ENCODE data around the gene RFC3. TPM values are rescaled to one million over a fixed set of nuclear protein-coding genes. Genes with fewer than 3 reads are reported as not detected.
A peak's percentile ranks its signal among the peaks of the same experiment; 100 is the strongest.
"Not testable (repeated sequence)": the region's sequence is repeated elsewhere in the genome, so short reads cannot be mapped to it uniquely, and the experiment has no call there.

Gene RFC3
- total and polyA plus RNA-seq, 2 experiments from 2014 or later = 12.7 to 13.9 TPM

- H3K4me3 ChIP-seq = no peak overlapping the region
- H3K36me3 ChIP-seq = no peaks in the 10 kb centered on the region
- DNase-seq (ENCODE audit: low read depth in 1 of 2, low spot score in 1 of 2) = peak; percentile 25 to 73
- no peaks in the 10 kb centered on the region for H3K9me3 ChIP-seq (ENCODE audit: low read depth)
- H3K27ac ChIP-seq = no peak overlapping the region
- no peaks in the 10 kb centered on the region for H3K4me1 ChIP-seq (ENCODE audit: low read depth)
- TF ChIP-seq CTCF (IDR thresholded peaks at IDR 0.05; ENCODE audit: low read depth, low read length) = peak; percentile 62
- H3K27me3 ChIP-seq = no peaks in the 10 kb centered on the region
Observed at GRCh38 chr13:33799950-33800592, 17.9 kb upstream of the RFC3 start.

- no peak overlapping the region for H3K27ac ChIP-seq
- no peaks in the 10 kb centered on the region for H3K4me1 ChIP-seq (ENCODE audit: low read depth)
- H3K4me3 ChIP-seq = no peak overlapping the region
- H3K36me3 ChIP-seq = no peaks in the 10 kb centered on the region
- H3K27me3 ChIP-seq = no peaks in the 10 kb centered on the region
- TF ChIP-seq CTCF (IDR thresholded peaks at IDR 0.05; ENCODE audit: low read depth, low read length) = no peak
- DNase-seq (ENCODE audit: low read depth in 1 of 2, low spot score in 1 of 2) = no peak
- H3K9me3 ChIP-seq (ENCODE audit: low read depth) = no peaks in the 10 kb centered on the region
Observed at GRCh38 chr13:33800646-33801186, 17.2 kb upstream of the RFC3 start.

GRCh38 chr13:33806470-33807248, 11.3 kb upstream of the RFC3 start:
- no peak for TF ChIP-seq CTCF (IDR thresholded peaks at IDR 0.05; ENCODE audit: low read depth, low read length)
- no peaks in the 10 kb centered on the region for H3K27me3 ChIP-seq
- H3K4me1 ChIP-seq (ENCODE audit: low read depth) = no peaks in the 10 kb centered on the region
- DNase-seq (ENCODE audit: low read depth in 1 of 2, low spot score in 1 of 2) = no peak
- H3K9me3 ChIP-seq (ENCODE audit: low read depth) = no peaks in the 10 kb centered on the region
- H3K4me3 ChIP-seq = no peak overlapping the region
- no peaks in the 10 kb centered on the region for H3K36me3 ChIP-seq
- H3K27ac ChIP-seq = no peak overlapping the region

- not testable (repeated sequence) for H3K4me1 ChIP-seq (ENCODE audit: low read depth); H3K27ac ChIP-seq; H3K9me3 ChIP-seq (ENCODE audit: low read depth); H3K27me3 ChIP-seq; H3K36me3 ChIP-seq; DNase-seq (ENCODE audit: low read depth in 1 of 2, low spot score in 1 of 2); H3K4me3 ChIP-seq
Observed at GRCh38 chr13:33812829-33813228, 5.1 kb upstream of the RFC3 start.

- Histone ChIP-seq H3K27ac (no peak overlapping the region), H3K9me3 (ENCODE audit: low read depth) (no peaks in the 10 kb centered on the region), H3K4me1 (ENCODE audit: low read depth) (no peaks in the 10 kb centered on the region), H3K4me3 (no peak overlapping the region), H3K27me3 (peaks cover 5% of the 10 kb centered on the region), H3K36me3 (no peaks in the 10 kb centered on the region)
- DNase-seq (ENCODE audit: low read depth in 1 of 2, low spot score in 1 of 2) = no peak
- TF ChIP-seq CTCF (IDR thresholded peaks at IDR 0.05; ENCODE audit: low read depth, low read length) = no peak
Observed at GRCh38 chr13:33815011-33815550, 2.9 kb upstream of the RFC3 start.

GRCh38 chr13:33816912-33817311, 1.0 kb upstream of the RFC3 start:
- DNase-seq (ENCODE audit: low read depth in 1 of 2, low spot score in 1 of 2) = no peak
- Histone ChIP-seq H3K36me3 (no peaks in the 10 kb centered on the region), H3K27ac (no peak overlapping the region), H3K4me3 (no peak overlapping the region), H3K27me3 (peaks cover 5% of the 10 kb centered on the region), H3K4me1 (ENCODE audit: low read depth) (no peaks in the 10 kb centered on the region), H3K9me3 (ENCODE audit: low read depth) (no peaks in the 10 kb centered on the region)
- TF ChIP-seq CTCF (IDR thresholded peaks at IDR 0.05; ENCODE audit: low read depth, low read length) = no peak

All from cardiac muscle cell (in vitro differentiated cells and primary cell).